Activated T-helper 2 cell treated with anti-CD3 and anti-CD28 coated beads, Interferon-gamma antibody, Interleukin-2, Interleukin-4, amounts not matched to agents 10 μg/mL and 5 μg/mL and 100 μg/mL, durations not matched to agents 14 hours and 24 hours and 36 hours (primary cell): ENCODE data around the gene CYP2E1. TPM values are rescaled to one million over a fixed set of nuclear protein-coding genes. Genes with fewer than 3 reads are reported as not detected.
"Not testable (repeated sequence)": the region's sequence is repeated elsewhere in the genome, so short reads cannot be mapped to it uniquely, and the experiment has no call there.

Experiments
- DNase-seq: peaks from one replicate; pipeline ENCODE4 v3.0.0; 2021; ENCODE audit warnings: low spot score
- H3K27ac Mint-ChIP-seq: one replicate; pipeline ENCODE4 v1.8.0; 2021; ENCODE audit warnings: mixed read lengths
- H3K27me3 Mint-ChIP-seq: one replicate; pipeline ENCODE4 v1.8.0; 2021; ENCODE audit warnings: low read depth, mixed read lengths
- H3K36me3 Mint-ChIP-seq: one replicate; pipeline ENCODE4 v1.8.0; 2021; ENCODE audit warnings: low read depth, mixed read lengths
- H3K4me1 Mint-ChIP-seq: one replicate; pipeline ENCODE4 v1.8.0; 2021; ENCODE audit warnings: low read depth, mixed read lengths
- H3K4me3 Mint-ChIP-seq: one replicate; pipeline ENCODE4 v1.8.0; 2021; ENCODE audit warnings: low read depth, mild to moderate bottlenecking, moderate library complexity, mixed read lengths
- H3K9me3 Mint-ChIP-seq: one replicate; pipeline ENCODE4 v1.8.0; 2021; ENCODE audit warnings: mixed read lengths
- intact Hi-C: fragments of 100-400 bp; cut with micrococcal nuclease; formaldehyde crosslinking; loops from one replicate; pipeline ENCODE4 v1.15.1; 2023
- total RNA-seq: library from RNA; stranded (reverse); gene quantifications from 2 replicates; pipeline ENCODE4 v1.2.3, GENCODE V29; 2022

CYP2E1 gene
- total RNA-seq, 1 donor from 2014 or later = 0.16 TPM

DNA sequence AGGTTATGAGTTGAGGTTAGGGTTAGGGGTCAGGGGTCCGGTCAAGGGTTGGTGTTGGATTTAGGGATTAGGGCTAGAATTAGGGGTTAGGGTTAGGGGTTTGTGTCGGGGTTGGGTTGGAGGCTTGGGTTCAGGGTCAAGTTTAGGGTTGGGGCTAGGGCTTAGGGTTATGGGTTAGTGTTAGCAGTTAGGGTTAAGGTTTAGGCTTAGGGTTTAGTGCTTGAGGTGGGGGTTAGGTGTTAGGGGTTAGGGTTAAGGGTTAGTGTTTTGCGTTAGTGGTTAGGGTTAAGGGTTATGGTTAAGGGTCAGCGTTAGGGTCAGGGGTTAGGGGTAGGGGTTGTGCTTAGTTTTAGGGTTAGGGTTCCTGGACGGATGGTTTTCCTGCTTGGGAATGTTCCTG lies 40.0 kb downstream of the CYP2E1 start:
- no peak for DNase-seq
- Mint-ChIP-seq H3K9me3 (peaks cover 12% of the 10 kb centered on the region), H3K4me3 (no peak overlapping the region), H3K27ac (no peak overlapping the region), H3K4me1 (no peaks in the 10 kb centered on the region), H3K36me3 (no peaks in the 10 kb centered on the region), H3K27me3 (peaks cover 3% of the 10 kb centered on the region)
- intact Hi-C loops = no loop called here

DNA sequence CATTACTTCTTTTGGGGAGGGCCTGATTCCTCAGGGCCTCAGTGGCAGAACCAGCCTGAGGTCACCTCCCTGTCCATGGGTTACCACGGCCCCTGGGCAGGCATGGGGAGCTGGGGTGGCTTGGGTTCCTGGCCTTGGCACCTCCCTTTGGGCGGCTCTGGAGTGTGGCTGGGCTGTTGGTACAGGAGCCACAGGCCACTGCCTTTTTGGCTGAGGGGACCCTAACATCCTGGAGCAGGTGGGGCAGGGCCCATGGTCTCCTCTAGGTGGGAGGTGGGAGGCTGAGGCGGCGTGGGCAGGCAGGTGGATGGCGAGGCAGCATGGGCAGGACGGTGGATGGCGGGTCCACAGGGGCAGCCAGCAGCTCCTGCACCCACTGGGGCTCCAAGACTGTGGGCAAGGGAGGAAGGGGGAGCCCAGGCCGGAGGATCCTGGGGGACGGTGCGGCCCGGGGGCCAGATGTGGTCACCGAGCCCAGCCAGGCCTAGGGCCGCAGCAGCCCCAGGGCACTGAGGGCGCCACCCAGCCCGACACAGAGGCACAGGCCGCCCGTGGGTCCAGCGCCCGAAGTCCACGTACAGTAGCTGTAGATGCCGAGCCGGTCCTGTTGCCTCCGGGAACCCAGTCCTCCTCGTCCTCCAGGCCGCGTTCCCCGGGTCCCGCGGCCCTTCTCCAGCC lies 40.6 kb downstream of the CYP2E1 start:
- Mint-ChIP-seq H3K36me3 (no peaks in the 10 kb centered on the region), H3K27ac (no peak overlapping the region), H3K4me3 (no peak overlapping the region), H3K4me1 (no peaks in the 10 kb centered on the region), H3K27me3 (peaks cover 1% of the 10 kb centered on the region), H3K9me3 (peaks cover 13% of the 10 kb centered on the region)
- DNase-seq = no peak
- intact Hi-C loops = no loop called here

DNA sequence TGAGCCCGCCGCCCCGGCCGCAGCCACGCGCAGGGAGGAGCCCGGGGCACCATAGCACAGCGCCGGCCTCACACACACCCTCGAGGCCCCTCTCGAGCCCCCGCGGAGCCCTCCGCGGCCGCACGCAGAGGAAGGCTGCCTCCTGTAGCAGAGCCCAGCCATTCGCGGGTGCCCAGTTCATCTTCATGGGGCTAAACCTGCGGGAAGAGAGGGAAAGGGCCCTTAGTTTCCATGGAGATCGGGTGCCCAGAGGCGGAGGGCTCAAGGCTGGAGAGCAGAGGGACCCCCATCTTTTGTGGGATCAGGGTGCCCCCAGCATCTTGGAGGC lies 41.1 kb downstream of the CYP2E1 start:
- H3K36me3 Mint-ChIP-seq = no peaks in the 10 kb centered on the region
- intact Hi-C loops = no loop called here

DNA sequence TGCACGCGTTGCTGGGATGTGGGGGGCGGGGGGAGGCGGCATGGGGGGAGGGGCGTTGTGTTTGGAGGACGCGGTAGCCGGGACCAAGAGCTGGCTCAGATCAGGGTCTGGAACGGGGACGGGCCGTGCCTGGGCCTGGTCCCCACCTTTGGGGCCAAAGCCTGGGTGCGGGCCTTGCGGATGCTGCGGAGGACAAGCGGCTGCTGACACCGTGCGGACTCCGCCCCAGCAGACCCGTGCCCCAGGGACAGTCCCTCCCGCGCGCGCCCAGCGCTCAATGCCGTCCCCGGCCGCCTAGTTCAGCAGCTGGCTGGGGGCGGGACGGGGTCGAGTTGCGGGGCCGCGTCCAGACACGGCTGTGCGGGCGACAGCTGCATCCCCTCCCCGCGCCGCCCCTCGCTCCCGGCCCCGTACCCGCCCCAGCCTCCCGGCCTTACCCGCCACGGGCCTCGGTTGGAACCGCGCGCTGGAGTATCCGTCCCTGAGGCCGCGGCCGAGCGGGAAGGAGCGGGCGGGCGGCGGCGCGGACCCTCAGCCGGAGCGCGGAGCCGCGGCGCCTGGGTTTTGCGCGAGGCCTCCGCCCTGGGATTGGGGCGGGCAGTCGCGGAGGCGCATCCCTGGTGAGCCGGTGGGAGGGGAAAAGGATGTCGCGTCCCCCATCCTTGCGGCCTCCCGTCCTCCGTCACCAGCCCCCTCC lies 41.8 kb downstream of the CYP2E1 start:
- H3K27me3 Mint-ChIP-seq, H3K36me3 Mint-ChIP-seq, H3K4me1 Mint-ChIP-seq, DNase-seq, intact Hi-C loops, H3K4me3 Mint-ChIP-seq, H3K27ac Mint-ChIP-seq: not testable (repeated sequence)
- peaks cover 24% of the 10 kb centered on the region for H3K9me3 Mint-ChIP-seq

More for the DNA sequence above, 41.1 kb downstream of the CYP2E1 start:
- Mint-ChIP-seq H3K27me3 (peaks cover 3% of the 10 kb centered on the region), H3K27ac (no peak overlapping the region), H3K4me3 (no peak overlapping the region), H3K4me1 (no peaks in the 10 kb centered on the region), H3K9me3 (peaks cover 18% of the 10 kb centered on the region)
- no peak for DNase-seq

DNA sequence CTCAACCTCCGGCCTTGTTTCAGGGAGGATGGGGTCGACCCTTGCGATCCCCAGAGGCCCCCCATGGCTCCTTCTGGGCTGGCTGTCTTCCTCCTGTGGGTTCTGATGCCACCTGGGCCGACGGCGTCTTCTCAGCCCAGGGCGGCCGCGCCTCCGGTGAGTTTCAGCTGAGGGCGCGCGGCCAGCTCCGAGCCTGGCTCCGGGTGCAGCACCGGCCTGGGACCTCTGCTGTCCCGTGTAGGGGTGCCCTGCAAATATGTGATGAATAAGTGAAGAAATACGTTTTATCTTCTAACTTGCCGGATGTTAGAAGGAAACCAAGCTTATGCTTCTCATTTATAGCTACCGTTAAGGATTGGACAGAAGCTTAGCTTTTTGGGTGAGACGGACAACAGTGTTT lies 42.6 kb downstream of the CYP2E1 start:
- H3K27ac Mint-ChIP-seq, H3K4me3 Mint-ChIP-seq, H3K36me3 Mint-ChIP-seq, intact Hi-C loops, H3K4me1 Mint-ChIP-seq, H3K27me3 Mint-ChIP-seq, DNase-seq: not testable (repeated sequence)
- H3K9me3 Mint-ChIP-seq = peaks cover 24% of the 10 kb centered on the region

DNA sequence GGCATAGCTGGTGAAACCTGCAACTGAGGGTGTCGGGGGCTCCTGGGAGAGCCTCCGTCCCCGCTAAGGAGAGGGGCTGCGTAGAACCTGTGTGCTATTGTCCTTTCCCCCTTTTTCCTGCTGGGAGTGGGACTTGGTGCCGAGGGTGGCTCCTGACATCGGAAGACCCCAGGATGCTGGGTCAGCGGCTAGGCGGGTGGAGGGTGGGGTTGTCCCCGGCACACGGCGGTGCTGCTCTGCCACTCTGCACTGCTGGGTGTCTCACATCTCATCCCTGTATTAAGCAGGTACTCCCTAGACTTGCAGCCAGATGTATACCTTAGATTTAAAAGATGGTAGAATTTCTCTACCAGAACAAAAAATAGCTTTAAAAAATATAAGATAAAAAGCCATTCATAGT lies 44.9 kb downstream of the CYP2E1 start:
- H3K4me1 Mint-ChIP-seq, H3K36me3 Mint-ChIP-seq, intact Hi-C loops, H3K4me3 Mint-ChIP-seq, H3K27ac Mint-ChIP-seq, DNase-seq, H3K27me3 Mint-ChIP-seq: not testable (repeated sequence)
- peaks cover 18% of the 10 kb centered on the region for H3K9me3 Mint-ChIP-seq

DNA sequence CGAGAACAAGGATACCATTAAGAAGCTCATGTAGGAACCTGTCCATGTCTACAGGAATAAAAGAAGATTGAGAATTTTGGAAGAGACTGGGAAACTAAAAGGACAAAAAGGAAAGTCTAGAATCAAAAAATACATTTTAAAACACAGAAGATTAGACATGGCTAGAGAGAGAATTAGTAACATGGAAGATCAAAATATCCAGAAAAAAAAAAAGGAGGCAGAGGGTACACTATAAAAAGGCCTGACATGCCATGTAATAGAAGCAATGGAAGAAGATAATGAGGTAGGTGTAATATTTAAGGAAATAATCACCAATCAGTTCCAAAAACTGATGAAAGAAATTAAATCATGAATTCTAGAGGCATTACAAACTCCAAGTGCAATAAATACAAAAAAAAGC lies 46.3 kb downstream of the CYP2E1 start:
- H3K4me3 Mint-ChIP-seq, H3K4me1 Mint-ChIP-seq, intact Hi-C loops, DNase-seq, H3K27me3 Mint-ChIP-seq, H3K36me3 Mint-ChIP-seq, H3K27ac Mint-ChIP-seq: not testable (repeated sequence)
- H3K9me3 Mint-ChIP-seq = peaks cover 12% of the 10 kb centered on the region

DNA sequence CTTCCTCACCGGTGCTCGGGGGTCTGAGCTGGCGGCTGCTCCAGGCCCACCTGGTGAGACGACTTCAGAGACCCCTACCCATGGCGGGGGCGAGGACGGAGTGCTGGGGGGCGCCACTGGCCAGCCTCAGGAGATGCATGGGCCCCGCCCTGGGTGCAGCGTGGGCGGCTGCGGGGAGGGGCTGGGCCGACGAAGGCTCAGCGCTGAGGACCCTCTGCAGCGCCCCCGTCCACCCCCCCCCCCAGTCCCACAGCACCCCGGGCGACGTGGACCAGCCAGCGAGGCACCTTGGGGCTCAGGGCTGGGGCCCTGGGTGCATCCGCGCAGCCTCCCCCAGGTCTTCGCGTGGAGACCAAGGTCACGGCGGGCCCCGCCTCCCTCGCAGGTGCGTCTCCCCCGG lies 49.9 kb downstream of the CYP2E1 start:
- H3K27ac Mint-ChIP-seq, H3K4me1 Mint-ChIP-seq, intact Hi-C loops: not testable (repeated sequence)

More for the DNA sequence above, 49.9 kb downstream of the CYP2E1 start:
- H3K27me3 Mint-ChIP-seq, H3K36me3 Mint-ChIP-seq, H3K4me3 Mint-ChIP-seq, DNase-seq: not testable (repeated sequence)
- peaks cover 12% of the 10 kb centered on the region for H3K9me3 Mint-ChIP-seq

Other genes with a start within 250 kb of the CYP2E1 start
- 60.4 and 64.7 TPM in 2 replicates for gene TUBGCP2, start 218.5 kb upstream of the CYP2E1 start, total RNA-seq
- gene ZNF511, start 218.4 kb upstream of the CYP2E1 start, total RNA-seq = 88.4 and 89.7 TPM in 2 replicates
- gene CALY, start 190.5 kb upstream of the CYP2E1 start, total RNA-seq = not detected in 2 replicates
- gene PRAP1, start 180.0 kb upstream of the CYP2E1 start, total RNA-seq = not detected in 2 replicates
- 44.0 and 45.7 TPM in 2 replicates for gene FUOM, start 169.3 kb upstream of the CYP2E1 start, total RNA-seq
- gene ECHS1, start 154.0 kb upstream of the CYP2E1 start, total RNA-seq = 74.2 and 74.8 TPM in 2 replicates
- 11.9 and 13.2 TPM in 2 replicates for gene PAOX, start 148.1 kb upstream of the CYP2E1 start, total RNA-seq
- gene MTG1, start 133.2 kb upstream of the CYP2E1 start, total RNA-seq = 67.6 and 69.0 TPM in 2 replicates
- gene SPRN, start 102.7 kb upstream of the CYP2E1 start, total RNA-seq = not detected in 2 replicates
- 1.3 and 1.4 TPM in 2 replicates for gene SCART1, start 73.4 kb upstream of the CYP2E1 start, total RNA-seq
- 0.23 and 0.62 TPM in 2 replicates for gene SYCE1, start 38.2 kb downstream of the CYP2E1 start, total RNA-seq
- gene FRG2B, start 99.4 kb downstream of the CYP2E1 start, total RNA-seq = not detected in 2 replicates